ENCODE measurements around the gene COL3A1.

The COL3A1 gene

GRCh38 chr2:188984065-188984491 is 9.9 kb downstream of the COL3A1 start:
- H3K4me3 Mint-ChIP-seq, result no peak overlapping the region
- H3K27ac Mint-ChIP-seq, result no peak overlapping the region
- no peak for DNase-seq
- ATAC-seq, result no peak
- H3K27me3 Mint-ChIP-seq, result peaks cover 15% of the 10 kb centered on the region
- H3K4me1 Mint-ChIP-seq, result peaks cover 8% of the 10 kb centered on the region
- H3K36me3 Mint-ChIP-seq (ENCODE audit: low read depth), result no peaks in the 10 kb centered on the region
- H3K9me3 Mint-ChIP-seq, result no peaks in the 10 kb centered on the region

- H3K4me3 Mint-ChIP-seq, result no peak overlapping the region
- peaks cover 15% of the 10 kb centered on the region for H3K27me3 Mint-ChIP-seq
- no peaks in the 10 kb centered on the region for H3K9me3 Mint-ChIP-seq
- H3K27ac Mint-ChIP-seq, result no peak overlapping the region
- DNase-seq, result no peak
- H3K4me1 Mint-ChIP-seq, result peaks cover 2% of the 10 kb centered on the region
- H3K36me3 Mint-ChIP-seq (ENCODE audit: low read depth), result no peaks in the 10 kb centered on the region
- ATAC-seq, result no peak
Observed at GRCh38 chr2:188984680-188985079, 10.5 kb downstream of the COL3A1 start.

- no peak overlapping the region for H3K27ac Mint-ChIP-seq
- ATAC-seq (no peak), DNase-seq (no peak)
- H3K4me3 Mint-ChIP-seq, result no peak overlapping the region
- no peaks in the 10 kb centered on the region for H3K4me1 Mint-ChIP-seq
- peaks cover 12% of the 10 kb centered on the region for H3K27me3 Mint-ChIP-seq
- H3K9me3 Mint-ChIP-seq, result no peaks in the 10 kb centered on the region
- no peaks in the 10 kb centered on the region for H3K36me3 Mint-ChIP-seq (ENCODE audit: low read depth)
Observed at GRCh38 chr2:188986839-188987238, 12.7 kb downstream of the COL3A1 start.

GRCh38 chr2:188993247-188993646 is 19.1 kb downstream of the COL3A1 start:
- Mint-ChIP-seq H3K36me3 (ENCODE audit: low read depth) (no peaks in the 10 kb centered on the region), H3K27me3 (no peaks in the 10 kb centered on the region), H3K9me3 (no peaks in the 10 kb centered on the region), H3K4me3 (no peak overlapping the region), H3K4me1 (no peaks in the 10 kb centered on the region), H3K27ac (no peak overlapping the region)
- ATAC-seq (no peak), DNase-seq (no peak)

- DNase-seq (no peak), ATAC-seq (no peak)
- Mint-ChIP-seq H3K27me3 (no peaks in the 10 kb centered on the region), H3K36me3 (ENCODE audit: low read depth) (no peaks in the 10 kb centered on the region), H3K9me3 (no peaks in the 10 kb centered on the region), H3K27ac (no peak overlapping the region), H3K4me1 (peaks cover 3% of the 10 kb centered on the region), H3K4me3 (no peak overlapping the region)
Observed at GRCh38 chr2:188997263-188997662, 23.1 kb downstream of the COL3A1 start.

GRCh38 chr2:189000221-189000620 is 26.0 kb downstream of the COL3A1 start:
- Mint-ChIP-seq H3K4me3 (no peak overlapping the region), H3K36me3 (ENCODE audit: low read depth) (no peaks in the 10 kb centered on the region), H3K27me3 (peaks cover 2% of the 10 kb centered on the region), H3K9me3 (no peaks in the 10 kb centered on the region), H3K27ac (no peak overlapping the region), H3K4me1 (peaks cover 5% of the 10 kb centered on the region)
- no peak for ATAC-seq
- no peak for DNase-seq

GRCh38 chr2:189002079-189002478 is 27.9 kb downstream of the COL3A1 start:
- Mint-ChIP-seq H3K4me3 (no peak overlapping the region), H3K27me3 (peaks cover 2% of the 10 kb centered on the region), H3K4me1 (peaks cover 5% of the 10 kb centered on the region), H3K36me3 (ENCODE audit: low read depth) (no peaks in the 10 kb centered on the region), H3K27ac (no peak overlapping the region), H3K9me3 (no peaks in the 10 kb centered on the region)
- DNase-seq, result no peak
- ATAC-seq, result peak; percentile 82

- Mint-ChIP-seq H3K4me3 (no peak overlapping the region), H3K27ac (no peak overlapping the region), H3K4me1 (no peaks in the 10 kb centered on the region), H3K36me3 (ENCODE audit: low read depth) (no peaks in the 10 kb centered on the region), H3K9me3 (no peaks in the 10 kb centered on the region), H3K27me3 (peaks cover 2% of the 10 kb centered on the region)
- ATAC-seq (no peak), DNase-seq (no peak)
Observed at GRCh38 chr2:189008555-189009262, 34.5 kb downstream of the COL3A1 start.

GRCh38 chr2:189010536-189010935 is 36.4 kb downstream of the COL3A1 start:
- no peaks in the 10 kb centered on the region for H3K27me3 Mint-ChIP-seq
- no peak for DNase-seq
- no peak overlapping the region for H3K4me3 Mint-ChIP-seq
- H3K4me1 Mint-ChIP-seq, result no peaks in the 10 kb centered on the region
- H3K36me3 Mint-ChIP-seq (ENCODE audit: low read depth), result no peaks in the 10 kb centered on the region
- no peaks in the 10 kb centered on the region for H3K9me3 Mint-ChIP-seq
- no peak overlapping the region for H3K27ac Mint-ChIP-seq
- ATAC-seq, result no peak

GRCh38 chr2:189012351-189012750 is 38.2 kb downstream of the COL3A1 start:
- no peaks in the 10 kb centered on the region for H3K9me3 Mint-ChIP-seq
- H3K27me3 Mint-ChIP-seq, result no peaks in the 10 kb centered on the region
- no peaks in the 10 kb centered on the region for H3K36me3 Mint-ChIP-seq (ENCODE audit: low read depth)
- no peak overlapping the region for H3K4me3 Mint-ChIP-seq
- ATAC-seq, result no peak
- DNase-seq, result no peak
- H3K4me1 Mint-ChIP-seq, result no peaks in the 10 kb centered on the region
- no peak overlapping the region for H3K27ac Mint-ChIP-seq

GRCh38 chr2:189013031-189013430 is 38.9 kb downstream of the COL3A1 start:
- H3K9me3 Mint-ChIP-seq, result no peaks in the 10 kb centered on the region
- no peak for DNase-seq
- no peak overlapping the region for H3K27ac Mint-ChIP-seq
- no peaks in the 10 kb centered on the region for H3K4me1 Mint-ChIP-seq
- no peaks in the 10 kb centered on the region for H3K36me3 Mint-ChIP-seq (ENCODE audit: low read depth)
- ATAC-seq, result no peak
- H3K4me3 Mint-ChIP-seq, result no peak overlapping the region
- no peaks in the 10 kb centered on the region for H3K27me3 Mint-ChIP-seq

GRCh38 chr2:189013671-189014448 is 39.7 kb downstream of the COL3A1 start:
- DNase-seq (no peak), ATAC-seq (no peak)
- H3K27me3 Mint-ChIP-seq, result peaks cover 1% of the 10 kb centered on the region
- H3K27ac Mint-ChIP-seq, result no peak overlapping the region
- no peaks in the 10 kb centered on the region for H3K9me3 Mint-ChIP-seq
- H3K36me3 Mint-ChIP-seq (ENCODE audit: low read depth), result no peaks in the 10 kb centered on the region
- no peak overlapping the region for H3K4me3 Mint-ChIP-seq
- H3K4me1 Mint-ChIP-seq, result no peaks in the 10 kb centered on the region

- ATAC-seq (no peak), DNase-seq (no peak)
- Mint-ChIP-seq H3K27me3 (peaks cover 1% of the 10 kb centered on the region), H3K4me3 (no peak overlapping the region), H3K27ac (no peak overlapping the region), H3K36me3 (ENCODE audit: low read depth) (no peaks in the 10 kb centered on the region), H3K9me3 (no peaks in the 10 kb centered on the region), H3K4me1 (no peaks in the 10 kb centered on the region)
Observed at GRCh38 chr2:189014449-189015138, 40.4 kb downstream of the COL3A1 start.

- ATAC-seq (no peak), DNase-seq (no peak)
- Mint-ChIP-seq H3K9me3 (no peaks in the 10 kb centered on the region), H3K27ac (no peak overlapping the region), H3K27me3 (peaks cover 1% of the 10 kb centered on the region), H3K4me1 (no peaks in the 10 kb centered on the region), H3K36me3 (ENCODE audit: low read depth) (no peaks in the 10 kb centered on the region), H3K4me3 (no peak overlapping the region)
Observed at GRCh38 chr2:189015359-189015758, 41.2 kb downstream of the COL3A1 start.

GRCh38 chr2:189016311-189016861 is 42.2 kb downstream of the COL3A1 start:
- Mint-ChIP-seq H3K27ac (no peak overlapping the region), H3K36me3 (ENCODE audit: low read depth) (no peaks in the 10 kb centered on the region), H3K9me3 (no peaks in the 10 kb centered on the region), H3K4me3 (no peak overlapping the region), H3K4me1 (no peaks in the 10 kb centered on the region), H3K27me3 (peaks cover 1% of the 10 kb centered on the region)
- DNase-seq (no peak), ATAC-seq (no peak)
